ENCODE measurements around the gene SLIT3.

Gene SLIT3

DNA sequence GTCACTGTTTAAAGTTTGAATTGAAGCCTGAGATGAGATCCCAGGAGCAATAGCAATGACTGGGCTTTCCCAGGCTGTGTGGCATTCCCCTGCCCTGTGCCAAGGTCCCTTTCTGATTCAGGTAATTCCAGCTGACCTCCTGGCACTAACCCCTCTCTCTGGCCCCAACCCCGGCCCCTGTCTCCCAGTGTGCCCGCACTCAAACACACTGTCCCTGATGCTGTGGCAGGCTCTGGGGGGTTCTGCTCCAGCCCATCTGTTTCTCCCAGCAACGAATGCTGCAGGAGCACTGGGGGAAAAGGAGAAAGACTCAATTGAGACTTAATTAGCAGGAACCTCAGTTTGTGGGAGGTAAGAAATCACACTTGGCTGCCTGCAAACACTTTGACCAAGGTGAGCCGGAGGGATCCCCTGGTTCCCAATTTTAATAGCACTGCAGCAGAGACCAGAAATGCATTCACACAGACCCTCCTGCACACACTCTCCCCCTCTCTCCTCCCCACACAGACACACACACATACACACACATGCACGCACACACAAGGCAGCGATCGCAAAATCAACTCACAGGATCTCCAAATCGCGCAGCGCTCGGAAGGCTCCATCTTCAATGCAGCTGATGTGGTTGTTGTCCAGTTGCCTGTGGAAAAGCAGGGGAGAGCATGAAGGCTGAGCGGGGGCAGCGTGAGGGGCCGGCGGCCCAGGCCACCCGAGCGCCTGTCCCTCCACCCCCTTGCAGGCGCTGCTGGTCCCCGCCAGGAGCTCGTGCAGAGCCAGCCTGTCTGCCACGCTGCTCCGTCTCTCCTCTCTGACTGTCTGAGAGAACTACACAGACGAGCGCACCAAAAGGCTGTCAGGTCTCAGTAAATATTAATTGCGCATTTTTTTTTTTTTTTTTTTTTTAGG is 456.7 kb downstream of the SLIT3 start:
- Histone ChIP-seq H3K27ac (ENCODE audit: low read depth, low read length) (no peak overlapping the region), H3K27me3 (ENCODE audit: control insufficient read depth, insufficient read depth, low read length) (peaks cover 23% of the 10 kb centered on the region)

DNA sequence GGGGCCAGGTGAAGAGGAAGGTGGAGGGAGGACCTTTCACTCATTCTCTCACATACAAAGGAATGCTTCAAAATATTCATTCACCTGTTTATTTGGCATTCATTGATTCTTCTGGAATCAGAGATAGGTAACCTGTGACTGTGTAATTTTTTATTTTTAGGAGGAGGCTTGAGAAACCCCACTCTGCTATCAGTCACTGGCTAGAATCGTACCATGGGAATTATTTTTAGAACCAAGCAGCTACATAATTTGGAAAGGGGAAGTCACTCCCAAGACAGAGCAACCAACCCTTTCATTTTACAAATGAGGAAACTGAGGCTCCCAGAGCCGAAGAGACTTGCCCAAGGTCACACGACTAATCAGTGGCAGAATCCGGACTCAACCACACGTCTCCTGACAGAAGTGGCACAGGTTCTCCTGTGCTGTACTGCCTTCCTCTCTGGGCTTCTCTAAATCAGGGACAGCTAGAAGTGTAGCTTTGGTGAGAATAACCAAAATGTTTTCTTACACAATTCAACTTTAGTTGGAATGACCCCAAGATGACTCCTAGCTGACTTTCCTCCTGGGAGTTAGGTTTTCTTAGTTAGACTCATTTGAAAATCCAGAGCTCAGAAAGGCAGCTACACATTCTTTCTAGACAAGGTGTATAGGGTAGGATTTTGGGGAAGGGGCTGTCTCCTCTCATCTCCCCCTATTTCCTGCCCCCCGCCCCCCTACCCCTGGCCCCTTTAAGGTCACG is 457.5 kb downstream of the SLIT3 start:
- Histone ChIP-seq H3K9me3 (ENCODE audit: control insufficient read depth, insufficient read depth, low read depth, low read length) (no peaks in the 10 kb centered on the region), H3K27me3 (ENCODE audit: control insufficient read depth, insufficient read depth, low read length) (peaks cover 23% of the 10 kb centered on the region), H3K36me3 (ENCODE audit: control insufficient read depth, insufficient read depth, low read length) (no peaks in the 10 kb centered on the region), H3K4me1 (ENCODE audit: control insufficient read depth, insufficient read depth, low read length) (peaks cover 6% of the 10 kb centered on the region; the same call in 1 of the 2 replicates), H3K4me3 (ENCODE audit: low read depth, low read length) (no peak overlapping the region), H3K27ac (ENCODE audit: low read depth, low read length) (no peak overlapping the region), H3K9ac (ENCODE audit: low read length) (no peak overlapping the region)

More for the DNA sequence above, 456.7 kb downstream of the SLIT3 start:
- Histone ChIP-seq H3K36me3 (ENCODE audit: control insufficient read depth, insufficient read depth, low read length) (no peaks in the 10 kb centered on the region), H3K4me3 (ENCODE audit: low read depth, low read length) (no peak overlapping the region), H3K9ac (ENCODE audit: low read length) (no peak overlapping the region), H3K9me3 (ENCODE audit: control insufficient read depth, insufficient read depth, low read depth, low read length) (no peaks in the 10 kb centered on the region), H3K4me1 (ENCODE audit: control insufficient read depth, insufficient read depth, low read length) (peaks cover 6% of the 10 kb centered on the region; the same call in 1 of the 2 replicates)

- Histone ChIP-seq H3K4me3 (ENCODE audit: low read depth, low read length) (no peak overlapping the region), H3K9me3 (ENCODE audit: control insufficient read depth, insufficient read depth, low read depth, low read length) (no peaks in the 10 kb centered on the region), H3K27me3 (ENCODE audit: control insufficient read depth, insufficient read depth, low read length) (peaks cover 25% of the 10 kb centered on the region), H3K9ac (ENCODE audit: low read length) (no peak overlapping the region), H3K27ac (ENCODE audit: low read depth, low read length) (no peak overlapping the region), H3K36me3 (ENCODE audit: control insufficient read depth, insufficient read depth, low read length) (no peaks in the 10 kb centered on the region), H3K4me1 (ENCODE audit: control insufficient read depth, insufficient read depth, low read length) (peaks cover 4% of the 10 kb centered on the region; the same call in 1 of the 2 replicates)
Measured at GRCh38 chr5:168842571-168843205, 458.3 kb downstream of the SLIT3 start.

- Histone ChIP-seq H3K9ac (ENCODE audit: low read length) (no peak overlapping the region), H3K9me3 (ENCODE audit: control insufficient read depth, insufficient read depth, low read depth, low read length) (no peaks in the 10 kb centered on the region), H3K27ac (ENCODE audit: low read depth, low read length) (no peak overlapping the region), H3K36me3 (ENCODE audit: control insufficient read depth, insufficient read depth, low read length) (no peaks in the 10 kb centered on the region), H3K27me3 (ENCODE audit: control insufficient read depth, insufficient read depth, low read length) (peaks cover 44% of the 10 kb centered on the region), H3K4me3 (ENCODE audit: low read depth, low read length) (no peak overlapping the region), H3K4me1 (ENCODE audit: control insufficient read depth, insufficient read depth, low read length) (peaks cover 8% of the 10 kb centered on the region; the same call in 1 of the 2 replicates)
Measured at GRCh38 chr5:168837852-168838251, 463.1 kb downstream of the SLIT3 start.

GRCh38 chr5:168836603-168837231 is 464.2 kb downstream of the SLIT3 start:
- Histone ChIP-seq H3K27me3 (ENCODE audit: control insufficient read depth, insufficient read depth, low read length) (peaks cover 49% of the 10 kb centered on the region), H3K4me3 (ENCODE audit: low read depth, low read length) (no peak overlapping the region), H3K27ac (ENCODE audit: low read depth, low read length) (no peak overlapping the region)

DNA sequence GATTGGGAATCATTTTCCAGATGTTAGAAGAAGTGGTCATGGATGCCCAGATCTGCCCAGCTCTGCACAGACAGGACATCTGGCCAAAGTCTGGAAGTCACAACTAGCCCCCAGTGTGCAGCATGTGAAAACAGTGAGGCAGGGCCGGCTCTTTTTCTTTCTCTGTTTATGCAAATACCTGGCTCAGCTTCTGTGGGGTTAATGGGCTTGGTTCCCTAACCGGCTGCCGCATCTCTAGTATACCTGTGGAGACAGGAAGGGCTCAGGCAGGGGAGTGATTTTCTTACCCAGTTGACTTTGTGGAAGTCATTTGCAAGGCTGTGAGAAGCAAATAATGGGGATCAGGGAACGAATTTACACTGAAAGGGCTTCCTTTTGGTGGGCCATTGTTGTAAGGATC is 467.0 kb downstream of the SLIT3 start:
- peaks cover 8% of the 10 kb centered on the region; the same call in 1 of the 2 replicates for H3K4me1 ChIP-seq (ENCODE audit: control insufficient read depth, insufficient read depth, low read length)
- H3K27me3 ChIP-seq (ENCODE audit: control insufficient read depth, insufficient read depth, low read length): peaks cover 59% of the 10 kb centered on the region
- no peak overlapping the region for H3K27ac ChIP-seq (ENCODE audit: low read depth, low read length)
- no peak overlapping the region for H3K4me3 ChIP-seq (ENCODE audit: low read depth, low read length)
- H3K36me3 ChIP-seq (ENCODE audit: control insufficient read depth, insufficient read depth, low read length): no peaks in the 10 kb centered on the region
- H3K9ac ChIP-seq (ENCODE audit: low read length): no peak overlapping the region
- H3K9me3 ChIP-seq (ENCODE audit: control insufficient read depth, insufficient read depth, low read depth, low read length): no peaks in the 10 kb centered on the region

More at GRCh38 chr5:168836603-168837231, 464.2 kb downstream of the SLIT3 start:
- Histone ChIP-seq H3K9me3 (ENCODE audit: control insufficient read depth, insufficient read depth, low read depth, low read length) (no peaks in the 10 kb centered on the region), H3K4me1 (ENCODE audit: control insufficient read depth, insufficient read depth, low read length) (peaks cover 8% of the 10 kb centered on the region; the same call in 1 of the 2 replicates), H3K9ac (ENCODE audit: low read length) (no peak overlapping the region), H3K36me3 (ENCODE audit: control insufficient read depth, insufficient read depth, low read length) (no peaks in the 10 kb centered on the region)

GRCh38 chr5:168833383-168833782 is 467.6 kb downstream of the SLIT3 start:
- Histone ChIP-seq H3K4me1 (ENCODE audit: control insufficient read depth, insufficient read depth, low read length) (peaks cover 8% of the 10 kb centered on the region; the same call in 1 of the 2 replicates), H3K27me3 (ENCODE audit: control insufficient read depth, insufficient read depth, low read length) (peaks cover 59% of the 10 kb centered on the region)

DNA sequence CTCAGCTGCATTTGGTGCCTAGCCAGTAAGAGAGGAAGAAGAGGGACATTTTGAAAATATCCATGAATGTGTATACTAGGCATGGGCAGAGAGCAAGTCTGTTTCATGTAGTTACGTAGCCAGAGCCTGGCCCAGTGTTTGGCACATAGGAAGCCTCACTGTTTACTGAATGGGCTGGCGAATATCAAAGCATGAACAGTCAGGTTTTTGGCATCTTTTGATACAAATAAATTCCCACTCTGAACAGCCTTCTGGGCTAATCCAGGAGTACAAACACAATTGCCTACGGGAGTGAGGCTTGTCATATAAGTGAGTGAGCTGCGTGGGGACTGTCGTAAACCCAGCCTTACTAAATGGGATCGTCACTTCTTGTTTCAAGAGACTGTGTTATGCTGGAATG is 468.6 kb downstream of the SLIT3 start:
- H3K4me3 ChIP-seq (ENCODE audit: low read depth, low read length): no peak overlapping the region
- no peak overlapping the region for H3K9ac ChIP-seq (ENCODE audit: low read length)
- no peaks in the 10 kb centered on the region for H3K36me3 ChIP-seq (ENCODE audit: control insufficient read depth, insufficient read depth, low read length)
- H3K4me1 ChIP-seq (ENCODE audit: control insufficient read depth, insufficient read depth, low read length): peaks cover 17% of the 10 kb centered on the region; the same call in 1 of the 2 replicates
- H3K27me3 ChIP-seq (ENCODE audit: control insufficient read depth, insufficient read depth, low read length): peaks cover 54% of the 10 kb centered on the region
- H3K9me3 ChIP-seq (ENCODE audit: control insufficient read depth, insufficient read depth, low read depth, low read length): no peaks in the 10 kb centered on the region
- no peak overlapping the region for H3K27ac ChIP-seq (ENCODE audit: low read depth, low read length)

More at GRCh38 chr5:168833383-168833782, 467.6 kb downstream of the SLIT3 start:
- Histone ChIP-seq H3K27ac (ENCODE audit: low read depth, low read length) (no peak overlapping the region), H3K9ac (ENCODE audit: low read length) (no peak overlapping the region), H3K36me3 (ENCODE audit: control insufficient read depth, insufficient read depth, low read length) (no peaks in the 10 kb centered on the region), H3K9me3 (ENCODE audit: control insufficient read depth, insufficient read depth, low read depth, low read length) (no peaks in the 10 kb centered on the region), H3K4me3 (ENCODE audit: low read depth, low read length) (no peak overlapping the region)

- Histone ChIP-seq H3K4me3 (ENCODE audit: low read depth, low read length) (no peak overlapping the region), H3K9ac (ENCODE audit: low read length) (no peak overlapping the region), H3K27ac (ENCODE audit: low read depth, low read length) (no peak overlapping the region), H3K27me3 (ENCODE audit: control insufficient read depth, insufficient read depth, low read length) (peaks cover 49% of the 10 kb centered on the region), H3K36me3 (ENCODE audit: control insufficient read depth, insufficient read depth, low read length) (no peaks in the 10 kb centered on the region), H3K9me3 (ENCODE audit: control insufficient read depth, insufficient read depth, low read depth, low read length) (no peaks in the 10 kb centered on the region), H3K4me1 (ENCODE audit: control insufficient read depth, insufficient read depth, low read length) (peaks cover 20% of the 10 kb centered on the region; the same call in 1 of the 2 replicates)
Measured at GRCh38 chr5:168831383-168831782, 469.6 kb downstream of the SLIT3 start.

DNA sequence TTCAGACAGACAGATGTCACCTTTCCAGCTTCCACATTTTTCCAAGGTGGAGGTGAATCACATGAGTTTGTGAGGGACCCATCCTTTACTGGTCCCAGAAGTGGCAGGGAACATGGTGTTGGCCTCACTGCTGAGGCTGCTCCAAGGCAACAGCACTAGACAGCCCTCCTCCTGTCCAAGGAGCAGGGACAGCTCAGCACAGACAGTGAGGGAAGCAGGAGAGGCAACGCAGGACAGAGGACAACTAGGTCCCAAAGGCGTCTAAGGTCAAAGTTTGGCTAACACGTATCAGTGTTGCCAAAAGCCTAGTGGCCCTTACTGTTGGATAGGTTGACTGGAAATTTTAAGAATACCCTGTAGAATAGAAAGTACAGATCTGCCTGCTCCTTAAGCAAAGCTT is 470.1 kb downstream of the SLIT3 start:
- Histone ChIP-seq H3K36me3 (ENCODE audit: control insufficient read depth, insufficient read depth, low read length) (no peaks in the 10 kb centered on the region), H3K4me3 (ENCODE audit: low read depth, low read length) (no peak overlapping the region), H3K27me3 (ENCODE audit: control insufficient read depth, insufficient read depth, low read length) (peaks cover 44% of the 10 kb centered on the region), H3K9ac (ENCODE audit: low read length) (no peak overlapping the region), H3K9me3 (ENCODE audit: control insufficient read depth, insufficient read depth, low read depth, low read length) (no peaks in the 10 kb centered on the region), H3K4me1 (ENCODE audit: control insufficient read depth, insufficient read depth, low read length) (peaks cover 20% of the 10 kb centered on the region; the same call in 1 of the 2 replicates), H3K27ac (ENCODE audit: low read depth, low read length) (no peak overlapping the region)

Measured in HUES6 (cell line).